HFFc6 (cell line): ENCODE measurements around the gene HHIPL1. TPM values are rescaled to one million over a fixed set of nuclear protein-coding genes. Genes with fewer than 3 reads are reported as not detected.
A peak's percentile ranks its signal among the peaks of the same experiment; 100 is the strongest.

ENCODE experiments used
- DNase-seq: peaks from one replicate; pipeline ENCODE4 v3.0.0-alpha.2; 2018
- H3K27ac Mint-ChIP-seq: 2 replicates; pipeline ENCODE4 v1.8.0; 2020; ENCODE audit warnings: mild to moderate bottlenecking, mixed read lengths
- H3K27me3 Mint-ChIP-seq: 2 replicates; pipeline ENCODE4 v1.8.0; 2021; ENCODE audit warnings: mild to moderate bottlenecking, moderate library complexity, mixed read lengths; ENCODE audit not compliant: insufficient read depth
- H3K36me3 Mint-ChIP-seq: 2 replicates; pipeline ENCODE4 v1.8.0; 2021; ENCODE audit warnings: low read depth, mixed read lengths
- H3K4me1 Mint-ChIP-seq: 2 replicates; pipeline ENCODE4 v1.8.0; 2020; ENCODE audit warnings: low read depth, mixed read lengths
- H3K4me3 Mint-ChIP-seq: 2 replicates; pipeline ENCODE4 v1.8.0; 2020; ENCODE audit warnings: mild to moderate bottlenecking, moderate library complexity, mixed read lengths
- H3K9me3 Mint-ChIP-seq: 2 replicates; pipeline ENCODE4 v1.8.0; 2020; ENCODE audit warnings: mild to moderate bottlenecking, mixed read lengths
- total RNA-seq, 6 experiments: library from RNA; stranded (reverse); fragmentation: NEBNext Ultra II Directional; extraction: Animal tissue kit (Norgen Biotek cat#: 25700); gene quantifications; 2 replicates in 1 of 6; 3 replicates in 5 of 6; pipeline ENCODE4 v1.2.3, GENCODE V29; 2021
- TF ChIP-seq, protein P1 (sequence below): fragments of 200-600 bp; sonication (generic); IDR thresholded peaks from 2 replicates; pipeline ENCODE4 v1.5.0; 2021; ENCODE audit warnings: antibody characterized with exemption, mild to moderate bottlenecking

HHIPL1 gene
- total RNA-seq, 6 experiments from 2014 or later: 0.99 to 2.8 (median 1.3) TPM

DNA sequence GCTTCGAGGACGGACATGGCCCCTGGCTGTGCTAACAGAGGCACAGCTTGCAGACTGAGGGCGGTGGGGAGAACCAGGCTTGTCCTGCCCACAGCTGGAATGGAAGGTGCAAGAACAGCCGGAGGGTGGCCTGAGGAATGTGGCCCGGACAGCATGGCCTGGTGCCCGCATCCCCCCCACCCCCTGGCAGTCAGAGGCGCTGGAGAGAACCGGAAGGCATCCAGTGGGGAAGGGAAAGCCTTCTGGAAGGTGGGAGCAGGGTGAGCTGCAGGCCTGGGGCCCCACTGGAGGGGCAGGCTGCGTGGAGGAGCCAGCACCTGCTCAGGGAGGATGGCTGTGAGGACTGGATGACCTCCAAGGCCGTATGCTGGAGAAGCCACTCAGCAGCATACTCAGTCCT, 31.0 kb downstream of the HHIPL1 start:
- H3K4me3 Mint-ChIP-seq: no peak overlapping the region
- H3K27ac Mint-ChIP-seq: no peak overlapping the region; the same call in 1 of the 2 replicates
- TF ChIP-seq, protein P1, sequence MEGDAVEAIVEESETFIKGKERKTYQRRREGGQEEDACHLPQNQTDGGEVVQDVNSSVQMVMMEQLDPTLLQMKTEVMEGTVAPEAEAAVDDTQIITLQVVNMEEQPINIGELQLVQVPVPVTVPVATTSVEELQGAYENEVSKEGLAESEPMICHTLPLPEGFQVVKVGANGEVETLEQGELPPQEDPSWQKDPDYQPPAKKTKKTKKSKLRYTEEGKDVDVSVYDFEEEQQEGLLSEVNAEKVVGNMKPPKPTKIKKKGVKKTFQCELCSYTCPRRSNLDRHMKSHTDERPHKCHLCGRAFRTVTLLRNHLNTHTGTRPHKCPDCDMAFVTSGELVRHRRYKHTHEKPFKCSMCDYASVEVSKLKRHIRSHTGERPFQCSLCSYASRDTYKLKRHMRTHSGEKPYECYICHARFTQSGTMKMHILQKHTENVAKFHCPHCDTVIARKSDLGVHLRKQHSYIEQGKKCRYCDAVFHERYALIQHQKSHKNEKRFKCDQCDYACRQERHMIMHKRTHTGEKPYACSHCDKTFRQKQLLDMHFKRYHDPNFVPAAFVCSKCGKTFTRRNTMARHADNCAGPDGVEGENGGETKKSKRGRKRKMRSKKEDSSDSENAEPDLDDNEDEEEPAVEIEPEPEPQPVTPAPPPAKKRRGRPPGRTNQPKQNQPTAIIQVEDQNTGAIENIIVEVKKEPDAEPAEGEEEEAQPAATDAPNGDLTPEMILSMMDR: no peak
- H3K4me1 Mint-ChIP-seq: peaks cover 35% of the 10 kb centered on the region
- H3K27me3 Mint-ChIP-seq: peaks cover 3% of the 10 kb centered on the region; the same call in 1 of the 2 replicates
- peaks cover 20% of the 10 kb centered on the region for H3K9me3 Mint-ChIP-seq
- H3K36me3 Mint-ChIP-seq: peaks cover 12% of the 10 kb centered on the region; the same call in 1 of the 2 replicates
- no peak for DNase-seq

DNA sequence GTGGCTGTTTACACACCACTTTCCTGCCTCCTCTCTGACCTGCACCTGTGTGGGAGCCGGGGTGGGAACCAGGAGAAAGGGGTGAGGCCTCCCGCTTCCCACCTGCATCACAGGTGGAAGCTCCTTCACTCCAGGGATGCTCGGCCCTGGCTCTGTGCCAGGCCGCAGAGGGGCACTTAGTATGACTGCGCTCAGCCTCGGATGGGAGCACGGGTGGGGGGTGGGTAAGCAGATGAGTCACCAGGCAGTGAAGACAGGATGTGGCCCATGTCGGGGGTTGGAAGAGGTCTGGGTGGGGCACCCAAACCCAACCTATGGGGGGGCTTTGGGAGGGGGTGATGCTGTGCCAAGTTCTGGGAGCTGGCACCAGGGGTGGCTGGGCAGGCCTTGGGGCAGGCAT, 31.7 kb downstream of the HHIPL1 start:
- DNase-seq: no peak
- peak overlapping the region; percentile 72 for H3K27ac Mint-ChIP-seq
- H3K4me1 Mint-ChIP-seq: peaks cover 28% of the 10 kb centered on the region; the same call in 1 of the 2 replicates
- TF ChIP-seq, protein P1: no peak
- peaks cover 3% of the 10 kb centered on the region; the same call in 1 of the 2 replicates for H3K27me3 Mint-ChIP-seq
- peaks cover 12% of the 10 kb centered on the region; the same call in 1 of the 2 replicates for H3K36me3 Mint-ChIP-seq
- no peak overlapping the region for H3K4me3 Mint-ChIP-seq
- peaks cover 20% of the 10 kb centered on the region for H3K9me3 Mint-ChIP-seq

DNA sequence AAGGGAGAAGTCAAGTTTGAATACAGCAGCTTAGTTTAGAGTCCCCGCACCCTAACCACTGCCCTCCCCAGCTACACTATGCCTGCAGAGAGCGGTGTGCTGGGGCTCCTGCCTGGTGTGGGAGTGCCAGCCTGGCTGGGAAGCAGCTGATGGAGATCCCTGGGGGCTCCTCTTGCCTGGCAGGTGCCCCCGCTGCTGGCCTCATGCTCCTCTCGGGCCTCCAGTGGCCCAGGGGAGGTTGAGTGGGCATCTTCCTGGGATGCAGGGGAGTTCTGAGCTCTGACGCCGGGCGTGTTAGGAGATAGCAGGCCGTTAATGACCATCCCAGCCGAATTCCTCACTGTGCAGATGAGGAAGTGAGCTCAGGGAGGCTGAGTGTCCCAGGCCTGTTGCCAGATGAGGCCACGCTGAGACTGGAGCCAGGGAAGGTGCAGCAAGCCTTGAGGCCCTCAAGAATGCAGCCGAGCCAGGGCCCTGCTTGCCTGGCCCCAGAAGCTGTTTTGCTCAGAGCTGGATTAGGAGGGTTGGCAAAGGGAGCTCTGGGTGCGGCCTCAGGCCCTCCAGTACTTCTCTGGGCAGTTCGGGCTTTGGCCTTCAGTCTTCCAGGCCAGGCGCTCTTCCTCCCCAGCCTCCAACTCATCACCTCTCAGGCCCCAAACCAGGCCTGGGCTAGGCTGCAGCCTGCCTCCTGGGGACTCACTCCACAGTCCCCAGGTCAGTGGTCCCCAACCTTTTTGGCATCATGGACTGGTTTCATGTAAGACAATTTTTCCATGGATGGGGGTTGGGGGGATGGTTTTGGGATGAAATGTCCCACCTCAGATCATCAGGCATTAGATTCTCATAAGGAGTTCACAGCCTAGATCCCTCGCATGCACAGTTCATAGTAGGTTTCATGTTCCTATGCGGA, 32.6 kb downstream of the HHIPL1 start:
- no peak for DNase-seq

DNA sequence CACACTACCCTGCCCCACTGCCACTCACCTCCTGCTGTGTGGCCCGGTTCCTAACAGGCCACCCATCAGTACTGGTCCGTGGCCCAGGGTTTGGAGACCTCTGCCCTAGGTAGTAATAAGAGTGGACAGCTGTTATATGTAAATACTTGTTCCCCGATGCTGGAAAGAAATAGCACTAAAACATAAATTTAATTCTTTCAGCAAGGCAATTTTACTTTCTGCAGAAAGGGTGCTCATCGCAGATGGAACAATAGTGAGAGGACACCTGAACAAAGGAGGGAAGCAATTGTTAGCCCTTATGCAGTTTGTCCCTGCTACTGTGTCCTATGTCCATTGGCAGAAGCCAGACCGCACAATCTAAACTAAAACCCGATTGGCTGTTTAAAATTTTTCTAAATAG, 33.3 kb downstream of the HHIPL1 start:
- peaks cover 12% of the 10 kb centered on the region; the same call in 1 of the 2 replicates for H3K36me3 Mint-ChIP-seq
- H3K9me3 Mint-ChIP-seq: peaks cover 20% of the 10 kb centered on the region
- H3K4me1 Mint-ChIP-seq: peaks cover 16% of the 10 kb centered on the region; the same call in 1 of the 2 replicates
- no peak for DNase-seq
- TF ChIP-seq, protein P1: no peak
- no peak overlapping the region for H3K27ac Mint-ChIP-seq
- H3K27me3 Mint-ChIP-seq: peaks cover 3% of the 10 kb centered on the region; the same call in 1 of the 2 replicates
- H3K4me3 Mint-ChIP-seq: no peak overlapping the region

More for the DNA sequence above, 32.6 kb downstream of the HHIPL1 start:
- Mint-ChIP-seq H3K27ac (peak overlapping the region; percentile 72), H3K4me1 (peaks cover 20% of the 10 kb centered on the region; the same call in 1 of the 2 replicates), H3K36me3 (peaks cover 12% of the 10 kb centered on the region; the same call in 1 of the 2 replicates), H3K9me3 (peaks cover 20% of the 10 kb centered on the region), H3K27me3 (peaks cover 3% of the 10 kb centered on the region; the same call in 1 of the 2 replicates), H3K4me3 (no peak overlapping the region)
- TF ChIP-seq, protein P1: no peak

DNA sequence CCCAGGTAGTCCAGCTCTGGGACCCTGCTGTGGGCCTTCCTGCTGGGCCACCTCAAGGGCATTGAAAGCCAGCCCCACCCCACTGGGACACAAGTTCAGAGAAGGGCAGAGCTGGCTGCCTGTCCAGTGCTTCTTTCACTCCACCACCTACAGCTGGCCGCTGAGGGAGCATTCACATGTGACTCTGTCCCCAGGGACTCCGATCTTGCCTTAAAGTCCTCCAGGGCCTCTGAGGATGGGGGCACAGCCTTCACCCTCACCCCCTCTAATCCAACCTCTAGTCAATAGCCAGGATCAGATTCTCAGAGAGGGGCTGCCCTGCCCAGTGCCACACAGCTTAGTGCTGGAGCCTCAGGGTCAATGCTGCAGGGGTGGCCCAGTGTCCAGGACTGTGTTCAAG, 34.2 kb downstream of the HHIPL1 start:
- DNase-seq: no peak
- H3K27me3 Mint-ChIP-seq: peaks cover 3% of the 10 kb centered on the region; the same call in 1 of the 2 replicates
- peaks cover 20% of the 10 kb centered on the region for H3K9me3 Mint-ChIP-seq
- TF ChIP-seq, protein P1: no peak
- peaks cover 12% of the 10 kb centered on the region; the same call in 1 of the 2 replicates for H3K36me3 Mint-ChIP-seq
- H3K4me3 Mint-ChIP-seq: no peak overlapping the region
- peaks cover 16% of the 10 kb centered on the region; the same call in 1 of the 2 replicates for H3K4me1 Mint-ChIP-seq
- H3K27ac Mint-ChIP-seq: no peak overlapping the region
